HEK293 (cell line): ENCODE results near the gene ATMIN.

Experiments used
- OSR2 ChIP-seq: fragments of 450-650 bp; formaldehyde crosslinking; IDR thresholded peaks from 2 replicates; pipeline ENCODE4 v1.5.1; 2016; ENCODE audit warnings: missing biosample characterization, missing genetic modification characterization
- RBAK ChIP-seq: fragments of 450-650 bp; formaldehyde crosslinking; IDR thresholded peaks from 2 replicates; pipeline ENCODE4 v1.5.1; 2016; ENCODE audit warnings: missing biosample characterization, missing genetic modification characterization
- SALL2 ChIP-seq: fragments of 450-650 bp; formaldehyde crosslinking; IDR thresholded peaks from 2 replicates; pipeline ENCODE4 v1.5.0; 2017; ENCODE audit warnings: missing biosample characterization, mild to moderate bottlenecking, missing genetic modification characterization, borderline replicate concordance
- SETDB1 ChIP-seq: IDR thresholded peaks from one replicate; pipeline ENCODE4 v1.6.1; 2017; ENCODE audit warnings: mild to moderate bottlenecking, low read length, moderate library complexity, mixed read lengths; ENCODE audit not compliant: insufficient read length
- SP7 ChIP-seq: fragments of 450-650 bp; formaldehyde crosslinking; IDR thresholded peaks from 2 replicates; pipeline ENCODE4 v1.5.1; 2016; ENCODE audit warnings: missing biosample characterization, missing genetic modification characterization
- ZBTB21 ChIP-seq: fragments of 450-650 bp; formaldehyde crosslinking; IDR thresholded peaks from 2 replicates; pipeline ENCODE4 v1.5.1; 2017; ENCODE audit warnings: missing biosample characterization, missing genetic modification characterization
- ZBTB44 ChIP-seq: fragments of 450-650 bp; IDR thresholded peaks from 2 replicates; pipeline ENCODE4 v1.5.1; 2018; ENCODE audit warnings: missing biosample characterization, mild to moderate bottlenecking, missing genetic modification characterization
- ZBTB8A ChIP-seq: fragments of 450-650 bp; formaldehyde crosslinking; IDR thresholded peaks from 2 replicates; pipeline ENCODE4 v1.5.1; 2016; ENCODE audit warnings: missing biosample characterization, missing genetic modification characterization
- ZFP69B ChIP-seq: fragments of 450-650 bp; formaldehyde crosslinking; IDR thresholded peaks from 2 replicates; pipeline ENCODE4 v1.5.1; 2016; ENCODE audit warnings: missing biosample characterization, missing genetic modification characterization
- ZIC2 ChIP-seq: fragments of 450-650 bp; formaldehyde crosslinking; IDR thresholded peaks from 2 replicates; pipeline ENCODE4 v1.5.1; 2016; ENCODE audit warnings: missing biosample characterization, missing genetic modification characterization
- ZNF19 ChIP-seq: fragments of 450-650 bp; formaldehyde crosslinking; IDR thresholded peaks from 2 replicates; pipeline ENCODE4; 2016; ENCODE audit warnings: missing biosample characterization, missing genetic modification characterization, low read depth
- ZNF23 ChIP-seq: fragments of 450-650 bp; formaldehyde crosslinking; IDR thresholded peaks from 2 replicates; pipeline ENCODE4 v1.5.1; 2016; ENCODE audit warnings: missing biosample characterization, missing genetic modification characterization, borderline replicate concordance
- ZNF292 ChIP-seq: fragments of 450-650 bp; formaldehyde crosslinking; IDR thresholded peaks from 2 replicates; pipeline ENCODE4 v1.5.1; 2016; ENCODE audit warnings: low read depth, missing biosample characterization, missing genetic modification characterization, borderline replicate concordance
- ZNF426 ChIP-seq: fragments of 450-650 bp; formaldehyde crosslinking; IDR thresholded peaks from 2 replicates; pipeline ENCODE4 v1.5.1; 2017; ENCODE audit warnings: missing biosample characterization, missing genetic modification characterization, mild to moderate bottlenecking, inconsistent platforms, moderate library complexity
- ZNF518A ChIP-seq: fragments of 450-650 bp; formaldehyde crosslinking; conservative IDR thresholded peaks from 2 replicates; pipeline ENCODE4 v1.5.1; 2016; ENCODE audit warnings: low read depth, missing biosample characterization, missing genetic modification characterization
- ZNF645 ChIP-seq: fragments of 450-650 bp; formaldehyde crosslinking; IDR thresholded peaks from 2 replicates; pipeline ENCODE4; 2016; ENCODE audit warnings: missing biosample characterization, missing genetic modification characterization
- TF ChIP-seq, protein P1 (sequence below): fragments of 450-650 bp; formaldehyde crosslinking; conservative IDR thresholded peaks from 2 replicates; pipeline ENCODE4 v1.5.1; 2016; ENCODE audit warnings: low read depth, missing biosample characterization, missing genetic modification characterization
- TF ChIP-seq, protein P2 (sequence below): fragments of 450-650 bp; formaldehyde crosslinking; IDR thresholded peaks from 2 replicates; pipeline ENCODE4 v1.5.1; 2016; ENCODE audit warnings: missing biosample characterization, missing genetic modification characterization
- TF ChIP-seq, protein P3 (sequence below): fragments of 450-650 bp; formaldehyde crosslinking; IDR thresholded peaks from 2 replicates; pipeline ENCODE4 v1.5.1; 2017; ENCODE audit warnings: missing biosample characterization, missing genetic modification characterization
- TF ChIP-seq, protein P4 (sequence below): fragments of 450-650 bp; formaldehyde crosslinking; IDR thresholded peaks from 2 replicates; pipeline ENCODE4 v1.5.1; 2016; ENCODE audit warnings: missing biosample characterization, missing genetic modification characterization, borderline replicate concordance

Gene ATMIN

DNA sequence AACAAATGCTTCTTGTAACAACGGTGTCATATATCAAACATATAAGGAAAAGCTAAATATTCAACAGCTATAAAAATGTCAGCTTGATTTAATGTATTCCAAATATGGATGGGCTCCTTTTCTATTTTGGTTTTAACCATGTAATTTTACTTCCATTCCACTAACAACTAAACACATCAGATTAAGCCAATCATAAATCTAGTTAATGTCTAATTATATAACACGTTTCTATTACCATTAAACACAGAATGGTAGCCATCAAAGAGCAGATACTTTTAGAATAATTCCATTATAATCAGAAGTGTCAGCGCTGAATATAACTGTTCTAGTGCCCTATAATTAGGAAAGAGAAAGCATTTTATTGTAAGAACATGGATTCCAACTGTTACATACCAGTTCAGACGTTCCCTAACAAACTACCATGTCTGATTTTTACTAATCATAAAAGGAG, 38.9 kb upstream of the ATMIN start (continued):
- TF ChIP-seq ZNF518A (tag by site-specific recombination) (no peak), SALL2 (tag by site-specific recombination) (no peak), ZBTB21 (tag by site-specific recombination) (no peak), ZNF645 (tag by site-specific recombination) (no peak), ZNF19 (tag by site-specific recombination) (no peak), ZNF426 (tag by site-specific recombination) (no peak), ZNF23 (tag by site-specific recombination) (no peak), ZBTB44 (peak; percentile 18; the same call in 1 of the 2 replicates), ZBTB8A (tag by site-specific recombination) (peak; percentile 48; the same call in 1 of the 2 replicates), ZFP69B (tag by site-specific recombination) (no peak), ZNF292 (tag by site-specific recombination) (no peak), OSR2 (tag by site-specific recombination) (peak; percentile 85), SP7 (tag by site-specific recombination) (peak; percentile 100), ZIC2 (no peak), SETDB1 (no peak), RBAK (tag by site-specific recombination) (no peak)
- TF ChIP-seq, protein P1, sequence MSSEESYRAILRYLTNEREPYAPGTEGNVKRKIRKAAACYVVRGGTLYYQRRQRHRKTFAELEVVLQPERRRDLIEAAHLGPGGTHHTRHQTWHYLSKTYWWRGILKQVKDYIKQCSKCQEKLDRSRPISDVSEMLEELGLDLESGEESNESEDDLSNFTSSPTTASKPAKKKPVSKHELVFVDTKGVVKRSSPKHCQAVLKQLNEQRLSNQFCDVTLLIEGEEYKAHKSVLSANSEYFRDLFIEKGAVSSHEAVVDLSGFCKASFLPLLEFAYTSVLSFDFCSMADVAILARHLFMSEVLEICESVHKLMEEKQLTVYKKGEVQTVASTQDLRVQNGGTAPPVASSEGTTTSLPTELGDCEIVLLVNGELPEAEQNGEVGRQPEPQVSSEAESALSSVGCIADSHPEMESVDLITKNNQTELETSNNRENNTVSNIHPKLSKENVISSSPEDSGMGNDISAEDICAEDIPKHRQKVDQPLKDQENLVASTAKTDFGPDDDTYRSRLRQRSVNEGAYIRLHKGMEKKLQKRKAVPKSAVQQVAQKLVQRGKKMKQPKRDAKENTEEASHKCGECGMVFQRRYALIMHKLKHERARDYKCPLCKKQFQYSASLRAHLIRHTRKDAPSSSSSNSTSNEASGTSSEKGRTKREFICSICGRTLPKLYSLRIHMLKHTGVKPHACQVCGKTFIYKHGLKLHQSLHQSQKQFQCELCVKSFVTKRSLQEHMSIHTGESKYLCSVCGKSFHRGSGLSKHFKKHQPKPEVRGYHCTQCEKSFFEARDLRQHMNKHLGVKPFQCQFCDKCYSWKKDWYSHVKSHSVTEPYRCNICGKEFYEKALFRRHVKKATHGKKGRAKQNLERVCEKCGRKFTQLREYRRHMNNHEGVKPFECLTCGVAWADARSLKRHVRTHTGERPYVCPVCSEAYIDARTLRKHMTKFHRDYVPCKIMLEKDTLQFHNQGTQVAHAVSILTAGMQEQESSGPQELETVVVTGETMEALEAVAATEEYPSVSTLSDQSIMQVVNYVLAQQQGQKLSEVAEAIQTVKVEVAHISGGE (tag by site-specific recombination) = no peak
- TF ChIP-seq, protein P2, sequence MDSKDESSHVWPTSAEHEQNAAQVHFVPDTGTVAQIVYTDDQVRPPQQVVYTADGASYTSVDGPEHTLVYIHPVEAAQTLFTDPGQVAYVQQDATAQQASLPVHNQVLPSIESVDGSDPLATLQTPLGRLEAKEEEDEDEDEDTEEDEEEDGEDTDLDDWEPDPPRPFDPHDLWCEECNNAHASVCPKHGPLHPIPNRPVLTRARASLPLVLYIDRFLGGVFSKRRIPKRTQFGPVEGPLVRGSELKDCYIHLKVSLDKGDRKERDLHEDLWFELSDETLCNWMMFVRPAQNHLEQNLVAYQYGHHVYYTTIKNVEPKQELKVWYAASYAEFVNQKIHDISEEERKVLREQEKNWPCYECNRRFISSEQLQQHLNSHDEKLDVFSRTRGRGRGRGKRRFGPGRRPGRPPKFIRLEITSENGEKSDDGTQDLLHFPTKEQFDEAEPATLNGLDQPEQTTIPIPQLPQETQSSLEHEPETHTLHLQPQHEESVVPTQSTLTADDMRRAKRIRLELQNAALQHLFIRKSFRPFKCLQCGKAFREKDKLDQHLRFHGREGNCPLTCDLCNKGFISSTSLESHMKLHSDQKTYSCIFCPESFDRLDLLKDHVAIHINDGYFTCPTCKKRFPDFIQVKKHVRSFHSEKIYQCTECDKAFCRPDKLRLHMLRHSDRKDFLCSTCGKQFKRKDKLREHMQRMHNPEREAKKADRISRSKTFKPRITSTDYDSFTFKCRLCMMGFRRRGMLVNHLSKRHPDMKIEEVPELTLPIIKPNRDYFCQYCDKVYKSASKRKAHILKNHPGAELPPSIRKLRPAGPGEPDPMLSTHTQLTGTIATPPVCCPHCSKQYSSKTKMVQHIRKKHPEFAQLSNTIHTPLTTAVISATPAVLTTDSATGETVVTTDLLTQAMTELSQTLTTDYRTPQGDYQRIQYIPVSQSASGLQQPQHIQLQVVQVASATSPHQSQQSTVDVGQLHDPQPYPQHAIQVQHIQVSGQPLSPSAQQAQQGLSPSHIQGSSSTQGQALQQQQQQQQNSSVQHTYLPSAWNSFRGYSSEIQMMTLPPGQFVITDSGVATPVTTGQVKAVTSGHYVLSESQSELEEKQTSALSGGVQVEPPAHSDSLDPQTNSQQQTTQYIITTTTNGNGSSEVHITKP = peak; percentile 40; the same call in 1 of the 2 replicates
- TF ChIP-seq, protein P3, sequence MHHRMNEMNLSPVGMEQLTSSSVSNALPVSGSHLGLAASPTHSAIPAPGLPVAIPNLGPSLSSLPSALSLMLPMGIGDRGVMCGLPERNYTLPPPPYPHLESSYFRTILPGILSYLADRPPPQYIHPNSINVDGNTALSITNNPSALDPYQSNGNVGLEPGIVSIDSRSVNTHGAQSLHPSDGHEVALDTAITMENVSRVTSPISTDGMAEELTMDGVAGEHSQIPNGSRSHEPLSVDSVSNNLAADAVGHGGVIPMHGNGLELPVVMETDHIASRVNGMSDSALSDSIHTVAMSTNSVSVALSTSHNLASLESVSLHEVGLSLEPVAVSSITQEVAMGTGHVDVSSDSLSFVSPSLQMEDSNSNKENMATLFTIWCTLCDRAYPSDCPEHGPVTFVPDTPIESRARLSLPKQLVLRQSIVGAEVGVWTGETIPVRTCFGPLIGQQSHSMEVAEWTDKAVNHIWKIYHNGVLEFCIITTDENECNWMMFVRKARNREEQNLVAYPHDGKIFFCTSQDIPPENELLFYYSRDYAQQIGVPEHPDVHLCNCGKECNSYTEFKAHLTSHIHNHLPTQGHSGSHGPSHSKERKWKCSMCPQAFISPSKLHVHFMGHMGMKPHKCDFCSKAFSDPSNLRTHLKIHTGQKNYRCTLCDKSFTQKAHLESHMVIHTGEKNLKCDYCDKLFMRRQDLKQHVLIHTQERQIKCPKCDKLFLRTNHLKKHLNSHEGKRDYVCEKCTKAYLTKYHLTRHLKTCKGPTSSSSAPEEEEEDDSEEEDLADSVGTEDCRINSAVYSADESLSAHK (tag by site-specific recombination) = peak; percentile 56
- TF ChIP-seq, protein P4, sequence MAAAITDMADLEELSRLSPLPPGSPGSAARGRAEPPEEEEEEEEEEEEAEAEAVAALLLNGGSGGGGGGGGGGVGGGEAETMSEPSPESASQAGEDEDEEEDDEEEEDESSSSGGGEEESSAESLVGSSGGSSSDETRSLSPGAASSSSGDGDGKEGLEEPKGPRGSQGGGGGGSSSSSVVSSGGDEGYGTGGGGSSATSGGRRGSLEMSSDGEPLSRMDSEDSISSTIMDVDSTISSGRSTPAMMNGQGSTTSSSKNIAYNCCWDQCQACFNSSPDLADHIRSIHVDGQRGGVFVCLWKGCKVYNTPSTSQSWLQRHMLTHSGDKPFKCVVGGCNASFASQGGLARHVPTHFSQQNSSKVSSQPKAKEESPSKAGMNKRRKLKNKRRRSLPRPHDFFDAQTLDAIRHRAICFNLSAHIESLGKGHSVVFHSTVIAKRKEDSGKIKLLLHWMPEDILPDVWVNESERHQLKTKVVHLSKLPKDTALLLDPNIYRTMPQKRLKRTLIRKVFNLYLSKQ (tag by site-specific recombination) = no peak
